ENCODE results near the gene CSNK1G1.
"Not testable (repeated sequence)": the region's sequence is repeated elsewhere in the genome, so short reads cannot be mapped to it uniquely, and the experiment has no call there.

The CSNK1G1 gene

GRCh38 chr15:64348455-64348854 is 7.5 kb downstream of the CSNK1G1 start:
- no peak for TF ChIP-seq CTCF (conservative IDR thresholded peaks at IDR 0.05; ENCODE audit: low read depth, low read length)
- no peak for DNase-seq (ENCODE audit: low read depth)
- H3K4me3 ChIP-seq (ENCODE audit: low read depth, low read length) = no peak overlapping the region

- not testable (repeated sequence) for DNase-seq (ENCODE audit: low read depth); H3K4me3 ChIP-seq (ENCODE audit: low read depth, low read length)
Measured at GRCh38 chr15:64346242-64346641, 9.7 kb downstream of the CSNK1G1 start.

GRCh38 chr15:64344651-64345294 is 11.2 kb downstream of the CSNK1G1 start:
- H3K4me3 ChIP-seq (ENCODE audit: low read depth, low read length) = no peak overlapping the region
- TF ChIP-seq CTCF (conservative IDR thresholded peaks at IDR 0.05; ENCODE audit: low read depth, low read length) = no peak
- peak; percentile 28 for DNase-seq (ENCODE audit: low read depth)

GRCh38 chr15:64343841-64344240 is 12.1 kb downstream of the CSNK1G1 start:
- no peak overlapping the region for H3K4me3 ChIP-seq (ENCODE audit: low read depth, low read length)
- DNase-seq (ENCODE audit: low read depth) = peak; percentile 28
- TF ChIP-seq CTCF (conservative IDR thresholded peaks at IDR 0.05; ENCODE audit: low read depth, low read length) = no peak

- DNase-seq (ENCODE audit: low read depth) = no peak
- H3K4me3 ChIP-seq (ENCODE audit: low read depth, low read length) = no peak overlapping the region
- no peak for TF ChIP-seq CTCF (conservative IDR thresholded peaks at IDR 0.05; ENCODE audit: low read depth, low read length)
Measured at GRCh38 chr15:64343222-64343621, 12.8 kb downstream of the CSNK1G1 start.

- no peak overlapping the region for H3K4me3 ChIP-seq (ENCODE audit: low read depth, low read length)
- peak; percentile 45 for DNase-seq (ENCODE audit: low read depth)
- no peak for TF ChIP-seq CTCF (conservative IDR thresholded peaks at IDR 0.05; ENCODE audit: low read depth, low read length)
Measured at GRCh38 chr15:64341961-64342360, 14.0 kb downstream of the CSNK1G1 start.

- TF ChIP-seq CTCF (conservative IDR thresholded peaks at IDR 0.05; ENCODE audit: low read depth, low read length) = no peak
- DNase-seq (ENCODE audit: low read depth) = no peak
- no peak overlapping the region for H3K4me3 ChIP-seq (ENCODE audit: low read depth, low read length)
Measured at GRCh38 chr15:64340355-64340754, 15.6 kb downstream of the CSNK1G1 start.

Measured in choroid plexus epithelial cell (primary cell).